Frontal cortex (tissue), 4 donors: Measurements from ENCODE around the gene S100P. TPM values are rescaled to one million over a fixed set of nuclear protein-coding genes. Genes with fewer than 3 reads are reported as not detected.

Experiments
- DNase-seq, 2 donors: peaks; one replicate each; pipeline ENCODE4 v3.0.0; 2012; ENCODE audit warnings: low spot score in 2 of 2
- FAIRE-seq: peaks from 2 replicates; lab custom pipeline; 2012; peaks lifted over from hg19 to GRCh38; lab: Jason Lieb, UNC
- total RNA-seq: library from RNA; depleted of rRNA; stranded (reverse); fragments of >200 nt; gene quantifications from one replicate; pipeline ENCODE4 v1.2.3, GENCODE V29; 2014
- donor health status: control.
- donor health status: control.
- donor health status: control.

The S100P gene
- total RNA-seq, 1 donor from 2014 or later = 0.41 TPM

GRCh38 chr4:6695660-6696610 lies 2.3 kb downstream of the S100P start:
- DNase-seq = no peak
- no peak for FAIRE-seq

DNA sequence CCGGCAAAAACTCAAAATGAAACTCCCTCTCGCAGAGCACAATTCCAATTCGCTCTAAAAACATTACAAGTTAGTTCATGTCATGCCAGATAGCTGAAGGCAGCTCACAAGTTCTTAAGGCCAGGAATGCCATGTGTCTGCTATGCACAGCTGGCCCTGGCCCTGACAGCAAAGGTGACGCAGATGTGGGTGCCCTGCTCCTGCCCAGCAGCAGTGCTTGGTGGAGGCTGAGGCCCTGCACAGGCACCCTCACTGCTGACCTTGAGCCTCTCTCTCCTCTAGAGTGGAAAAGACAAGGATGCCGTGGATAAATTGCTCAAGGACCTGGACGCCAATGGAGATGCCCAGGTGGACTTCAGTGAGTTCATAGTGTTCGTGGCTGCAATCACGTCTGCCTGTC lies 2.9 kb downstream of the S100P start:
- FAIRE-seq (no peak), DNase-seq (no peak)

DNA sequence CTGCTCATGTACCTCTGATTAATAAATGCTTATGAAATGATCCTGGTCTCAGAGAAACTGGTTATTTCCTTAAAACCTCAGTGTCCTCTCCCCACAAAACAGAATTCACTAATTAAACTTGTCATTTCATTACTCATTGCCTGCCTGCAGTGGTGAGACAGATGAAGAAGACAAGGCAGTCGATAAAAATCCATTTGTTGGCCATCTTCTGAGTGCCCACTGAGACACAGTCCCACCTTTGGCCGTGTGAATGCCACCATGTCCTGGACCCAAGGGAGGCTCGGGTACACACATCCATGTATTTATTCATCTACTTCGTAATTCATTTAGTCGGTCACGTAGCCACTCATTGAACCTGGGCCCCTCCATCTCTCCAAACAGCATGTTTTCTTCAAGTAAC lies 3.5 kb downstream of the S100P start:
- no peak for FAIRE-seq
- DNase-seq = no peak

GRCh38 chr4:6699388-6699787 lies 5.7 kb downstream of the S100P start:
- FAIRE-seq = no peak

DNA sequence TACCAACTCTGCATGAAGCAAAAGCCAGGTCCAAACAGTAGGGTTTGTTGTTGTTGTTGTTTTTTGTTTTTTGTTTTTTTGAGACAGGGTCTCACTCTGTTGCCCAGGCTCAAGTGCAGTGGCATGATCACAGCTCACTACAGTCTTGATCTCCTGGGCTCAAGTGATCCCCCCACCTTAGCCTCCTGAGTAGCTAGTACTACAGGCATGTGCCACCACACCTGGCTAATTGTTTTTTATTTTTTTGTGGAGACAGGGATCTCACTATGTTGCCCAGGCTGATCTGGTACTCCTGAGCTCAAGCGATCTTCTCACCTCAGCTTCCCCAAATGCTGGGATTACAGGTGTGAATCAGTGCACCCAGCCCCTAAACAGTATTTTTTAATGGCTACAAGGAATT lies 6.2 kb downstream of the S100P start:
- DNase-seq (no peak), FAIRE-seq (no peak)

More at GRCh38 chr4:6699388-6699787, 5.7 kb downstream of the S100P start:
- no peak for DNase-seq

- DNase-seq (no peak), FAIRE-seq (no peak)
These were observed 7.7 kb downstream of the S100P start for GRCh38 chr4:6701371-6701770.

DNA sequence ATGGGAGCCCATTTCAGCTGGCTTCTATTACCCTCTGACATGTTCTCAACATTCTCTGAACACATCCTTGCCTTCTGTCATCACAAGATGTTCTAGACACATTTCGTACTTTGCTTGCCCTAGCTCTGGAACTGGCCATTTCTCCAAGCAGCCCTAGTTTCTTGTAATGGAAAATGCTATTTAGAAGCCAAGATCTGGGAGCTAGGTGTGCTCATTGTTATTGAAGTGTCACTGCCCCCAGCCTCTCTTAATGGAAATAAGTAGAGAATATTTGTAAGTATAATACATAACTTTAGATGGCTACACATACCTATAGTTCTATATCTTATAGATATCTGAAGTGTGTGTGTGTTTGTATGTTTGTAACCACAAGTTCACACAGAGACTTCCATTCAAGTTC lies 9.1 kb downstream of the S100P start:
- FAIRE-seq (no peak), DNase-seq (no peak)

GRCh38 chr4:6703786-6704185 lies 10.1 kb downstream of the S100P start:
- FAIRE-seq (no peak), DNase-seq (no peak)

- no peak for DNase-seq
- no peak for FAIRE-seq
These were observed 12.0 kb downstream of the S100P start for GRCh38 chr4:6705646-6706045.

DNA sequence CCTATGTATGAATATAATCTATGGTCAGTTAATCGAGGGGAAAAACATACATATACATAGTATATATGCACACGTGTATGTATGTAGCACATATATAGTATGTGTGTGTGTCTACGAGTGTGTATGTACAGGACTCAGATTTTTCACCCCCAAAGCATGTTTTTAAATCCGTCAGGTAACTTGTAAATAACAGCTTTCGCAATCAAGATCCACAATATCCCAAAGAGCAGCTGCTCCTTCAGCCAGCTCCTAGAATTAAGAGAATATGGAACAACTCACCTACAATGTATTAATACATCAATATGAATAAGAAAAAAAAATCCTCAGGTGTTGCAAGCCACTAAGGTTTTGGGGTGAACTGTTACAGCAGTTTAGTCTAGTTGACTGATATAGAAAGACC lies 12.5 kb downstream of the S100P start:
- no peak for FAIRE-seq
- no peak for DNase-seq

DNA sequence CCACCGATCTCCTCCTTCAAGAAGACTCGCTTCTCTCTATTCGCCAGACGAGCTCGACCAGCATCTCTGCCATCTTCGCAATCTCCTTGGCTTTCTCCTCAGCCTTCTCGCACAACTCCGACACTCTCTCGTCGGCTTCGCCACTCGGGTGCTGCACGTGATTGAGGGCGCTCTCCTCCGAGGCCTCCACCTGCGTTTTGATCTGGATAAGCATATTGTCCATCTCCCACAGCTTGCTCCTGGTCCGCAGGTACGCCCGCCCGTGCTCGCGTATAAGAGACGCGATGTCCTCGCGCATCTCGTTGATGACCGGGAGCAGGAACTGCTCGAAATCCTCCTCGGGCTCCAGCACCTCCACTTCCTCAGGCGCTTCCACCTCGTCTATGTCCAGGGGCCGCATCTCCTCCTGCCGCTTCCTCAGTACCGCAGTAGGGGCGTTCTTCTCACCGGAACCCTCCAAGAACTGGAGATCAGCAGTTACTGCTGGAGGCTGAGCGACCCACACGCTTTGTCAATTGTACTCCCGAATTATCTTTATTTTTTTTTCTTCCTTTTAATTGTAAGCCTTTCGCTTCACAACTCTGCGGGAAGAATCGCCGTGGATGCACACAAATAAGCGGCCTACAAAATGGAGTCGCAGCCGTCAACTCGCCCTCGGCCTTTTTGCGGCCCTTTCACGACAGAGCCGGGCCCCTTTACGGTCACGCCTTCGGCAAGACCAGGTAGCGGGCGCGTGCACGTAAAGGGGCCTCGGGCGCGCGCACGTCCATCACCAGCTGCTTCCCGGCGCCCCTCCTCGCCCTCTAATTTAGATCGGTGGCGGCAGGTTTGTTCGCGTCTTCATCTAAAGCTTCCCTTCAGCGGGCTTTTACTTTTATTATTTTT lies 15.8 kb downstream of the S100P start, which contains the start of gene MRFAP1L1:
TSS of gene MRFAP1L1 (minus strand) at position 636 of the 885 bp plus-strand sequence. CDS start at position 400, 236 bp downstream.
- DNase-seq (peak; percentile 80 to 87), FAIRE-seq (no peak)

GRCh38 chr4:6710282-6710681 lies 16.6 kb downstream of the S100P start:
- no peak for FAIRE-seq
- DNase-seq = no peak

GRCh38 chr4:6710996-6711395 lies 17.3 kb downstream of the S100P start:
- DNase-seq (no peak), FAIRE-seq (no peak)

DNA sequence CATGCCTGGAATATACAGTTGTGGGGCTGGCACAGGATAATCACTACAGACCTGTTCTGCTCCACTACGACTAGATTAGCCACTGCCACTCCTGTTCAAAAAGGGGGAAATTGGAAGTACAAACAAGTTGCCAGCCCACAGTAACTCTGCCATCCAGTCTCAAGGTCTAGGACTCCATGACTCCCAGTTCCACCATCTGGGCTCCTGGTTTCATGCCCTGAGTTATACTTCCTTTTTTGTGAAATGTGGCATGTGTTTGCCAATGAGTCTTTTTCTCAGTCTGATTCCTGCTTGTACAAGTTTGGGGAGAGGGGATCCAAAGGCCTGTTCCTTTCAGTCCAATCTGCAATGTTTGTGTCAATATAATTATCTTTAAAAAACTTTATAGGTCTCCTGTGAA lies 21.3 kb downstream of the S100P start:
- FAIRE-seq (no peak), DNase-seq (no peak)

DNA sequence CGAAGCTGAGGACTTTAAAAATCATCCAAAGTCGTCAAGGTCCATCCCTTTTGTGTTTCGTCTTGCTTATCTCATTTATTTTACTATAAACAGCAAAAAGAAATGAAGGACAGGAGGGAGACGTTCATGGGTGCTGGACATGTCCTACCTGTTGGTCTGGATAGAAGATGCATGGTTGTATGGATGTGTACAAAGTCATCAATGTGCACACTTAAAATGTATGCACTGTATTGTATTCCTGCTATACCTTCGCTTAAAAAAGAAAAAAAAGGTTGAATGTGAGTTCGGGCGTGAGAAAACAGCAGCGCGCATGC lies 22.0 kb downstream of the S100P start:
- FAIRE-seq = no peak

DNA sequence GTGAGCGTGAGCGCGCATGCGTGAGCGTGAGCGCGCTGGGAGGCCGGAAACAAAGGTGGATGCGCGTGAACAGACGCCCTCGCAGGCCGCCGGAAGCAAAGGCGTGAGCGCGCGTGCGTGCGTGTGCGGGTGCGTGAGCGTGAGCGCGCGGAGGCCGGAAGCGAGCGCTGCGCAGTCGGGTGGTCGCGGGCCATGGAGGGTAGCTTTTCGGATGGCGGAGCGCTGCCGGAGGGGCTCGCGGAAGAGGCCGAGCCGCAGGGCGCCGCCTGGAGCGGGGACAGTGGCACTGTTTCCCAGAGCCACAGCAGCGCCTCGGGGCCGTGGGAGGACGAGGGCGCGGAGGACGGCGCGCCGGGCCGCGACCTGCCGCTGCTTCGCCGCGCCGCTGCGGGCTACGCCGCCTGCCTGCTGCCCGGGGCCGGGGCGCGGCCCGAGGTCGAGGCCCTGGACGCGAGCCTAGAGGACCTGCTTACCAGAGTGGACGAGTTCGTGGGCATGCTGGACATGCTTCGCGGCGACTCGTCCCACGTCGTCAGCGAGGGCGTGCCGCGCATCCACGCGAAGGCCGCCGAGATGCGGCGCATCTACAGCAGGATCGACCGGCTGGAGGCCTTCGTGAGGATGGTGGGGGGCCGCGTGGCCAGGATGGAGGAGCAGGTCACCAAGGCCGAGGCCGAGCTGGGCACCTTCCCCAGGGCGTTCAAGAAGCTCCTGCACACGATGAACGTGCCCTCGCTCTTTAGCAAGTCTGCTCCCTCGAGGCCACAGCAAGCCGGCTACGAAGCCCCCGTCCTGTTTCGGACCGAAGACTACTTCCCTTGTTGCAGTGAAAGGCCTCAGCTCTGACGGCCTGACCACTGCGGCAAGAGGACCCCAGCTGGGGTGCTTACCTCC lies 22.6 kb downstream of the S100P start, which contains the start of gene BLOC1S4:
TSS of gene BLOC1S4 (plus strand) at position 157 of the 894 bp plus-strand sequence. CDS start at position 193, 36 bp downstream.
- no peak for FAIRE-seq
- DNase-seq = peak; percentile 93 to 95

More for the DNA sequence above, 22.0 kb downstream of the S100P start:
- DNase-seq = no peak

- DNase-seq = no peak
- FAIRE-seq = no peak
These were observed 23.4 kb downstream of the S100P start for GRCh38 chr4:6716958-6717655.

DNA sequence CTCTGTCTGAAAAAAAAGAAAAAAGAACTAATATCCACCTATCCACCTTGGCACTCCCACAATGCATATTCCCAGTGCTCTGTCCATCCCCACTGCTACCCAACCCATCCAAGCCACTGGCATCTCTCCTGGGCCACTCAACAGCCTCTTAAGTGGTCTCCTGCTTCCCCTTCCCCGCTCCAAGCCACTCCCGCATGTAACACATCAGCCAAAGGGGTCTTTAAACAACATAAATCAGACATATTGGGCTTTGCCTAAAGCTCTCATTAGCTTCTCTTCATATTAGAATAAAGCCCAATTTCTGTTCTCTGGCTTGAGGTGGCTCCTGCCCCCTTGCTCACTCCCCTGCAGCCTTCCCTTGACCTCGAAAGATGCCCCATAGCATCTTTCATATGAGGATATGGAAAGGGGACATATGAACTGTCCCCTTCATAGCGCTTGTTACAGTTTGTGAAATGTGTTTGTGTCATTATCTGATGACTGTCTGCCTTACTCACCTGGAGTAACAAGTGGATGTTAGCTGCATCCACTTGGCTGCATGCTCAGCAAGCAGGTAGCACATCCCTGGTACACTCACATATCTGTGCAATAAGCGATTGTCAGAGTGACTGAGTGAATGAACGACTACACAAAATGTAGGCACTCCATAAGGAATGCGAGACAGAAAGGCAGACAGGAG lies 25.4 kb downstream of the S100P start:
- DNase-seq (no peak), FAIRE-seq (no peak)
